ENCODE data around the gene DCTN1.

DNA sequence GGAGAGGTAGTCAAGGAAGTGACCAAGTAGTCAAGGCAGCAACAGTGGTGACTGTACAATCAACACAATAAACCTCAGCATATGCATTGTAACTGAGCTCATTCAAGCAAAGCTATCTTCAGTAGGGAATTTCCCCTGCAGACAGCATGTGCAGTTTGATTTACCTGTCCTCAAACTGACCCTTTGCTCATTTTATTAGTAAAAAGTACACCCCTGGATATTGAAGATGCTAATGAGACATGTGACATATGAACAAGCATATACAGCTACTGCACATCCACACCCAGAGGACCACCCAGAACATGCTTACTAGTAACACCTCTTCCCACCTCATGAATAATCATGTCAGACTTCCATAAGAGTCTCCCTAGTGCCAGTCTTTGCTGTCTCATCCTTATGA is 25.9 kb upstream of the DCTN1 start:
- TF ChIP-seq, protein P1, sequence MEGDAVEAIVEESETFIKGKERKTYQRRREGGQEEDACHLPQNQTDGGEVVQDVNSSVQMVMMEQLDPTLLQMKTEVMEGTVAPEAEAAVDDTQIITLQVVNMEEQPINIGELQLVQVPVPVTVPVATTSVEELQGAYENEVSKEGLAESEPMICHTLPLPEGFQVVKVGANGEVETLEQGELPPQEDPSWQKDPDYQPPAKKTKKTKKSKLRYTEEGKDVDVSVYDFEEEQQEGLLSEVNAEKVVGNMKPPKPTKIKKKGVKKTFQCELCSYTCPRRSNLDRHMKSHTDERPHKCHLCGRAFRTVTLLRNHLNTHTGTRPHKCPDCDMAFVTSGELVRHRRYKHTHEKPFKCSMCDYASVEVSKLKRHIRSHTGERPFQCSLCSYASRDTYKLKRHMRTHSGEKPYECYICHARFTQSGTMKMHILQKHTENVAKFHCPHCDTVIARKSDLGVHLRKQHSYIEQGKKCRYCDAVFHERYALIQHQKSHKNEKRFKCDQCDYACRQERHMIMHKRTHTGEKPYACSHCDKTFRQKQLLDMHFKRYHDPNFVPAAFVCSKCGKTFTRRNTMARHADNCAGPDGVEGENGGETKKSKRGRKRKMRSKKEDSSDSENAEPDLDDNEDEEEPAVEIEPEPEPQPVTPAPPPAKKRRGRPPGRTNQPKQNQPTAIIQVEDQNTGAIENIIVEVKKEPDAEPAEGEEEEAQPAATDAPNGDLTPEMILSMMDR (IDR thresholded peaks at IDR 0.05; ENCODE audit: low read depth, low read length, poor library complexity, severe bottlenecking), result no peak
- TF ChIP-seq EZH2phosphoT487 (IDR thresholded peaks at IDR 0.05; ENCODE audit: borderline replicate concordance, low read length), result no peak
